Measurements from ENCODE around the gene BCAS1.
"Not testable (repeated sequence)": the region's sequence is repeated elsewhere in the genome, so short reads cannot be mapped to it uniquely, and the experiment has no call there.

BCAS1 gene

DNA sequence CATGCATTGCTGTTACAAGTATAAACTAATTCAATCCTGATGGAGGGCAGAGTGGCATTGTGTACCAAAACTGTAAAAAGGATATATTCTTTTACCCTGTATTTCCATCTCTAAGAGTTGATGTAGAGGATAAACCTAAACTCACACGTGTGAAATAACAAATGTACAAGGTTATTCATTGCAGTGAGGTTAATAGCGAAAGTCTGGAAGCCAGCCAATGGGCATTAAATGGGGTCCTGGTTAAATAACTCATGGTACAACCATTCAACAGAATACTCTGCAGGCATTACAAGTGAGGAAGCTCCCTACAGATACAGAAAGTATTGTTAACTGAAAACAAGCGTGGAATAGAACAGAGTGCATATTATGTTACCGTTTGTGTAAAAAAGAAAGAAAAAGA lies 56.9 kb downstream of the BCAS1 start:
- DNase-seq = no peak

DNA sequence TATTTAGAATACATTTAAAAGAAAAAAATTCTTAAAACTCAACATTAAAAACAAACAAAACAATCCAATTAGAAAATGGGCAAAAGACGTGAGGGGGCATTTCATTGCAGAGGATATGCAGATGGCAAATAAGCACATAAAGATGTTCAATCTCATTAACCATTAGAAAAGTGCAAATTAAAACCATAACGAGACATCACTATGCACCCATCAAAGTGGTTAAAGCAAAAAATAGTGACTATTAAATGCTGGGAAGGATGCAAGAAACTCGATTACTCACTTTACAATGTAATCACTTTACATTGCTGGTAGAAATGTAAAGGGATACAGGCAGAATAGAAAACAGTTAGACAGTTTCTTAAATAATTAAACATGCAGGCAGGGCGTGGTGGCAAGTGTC lies 59.0 kb downstream of the BCAS1 start:
- DNase-seq = no peak

DNA sequence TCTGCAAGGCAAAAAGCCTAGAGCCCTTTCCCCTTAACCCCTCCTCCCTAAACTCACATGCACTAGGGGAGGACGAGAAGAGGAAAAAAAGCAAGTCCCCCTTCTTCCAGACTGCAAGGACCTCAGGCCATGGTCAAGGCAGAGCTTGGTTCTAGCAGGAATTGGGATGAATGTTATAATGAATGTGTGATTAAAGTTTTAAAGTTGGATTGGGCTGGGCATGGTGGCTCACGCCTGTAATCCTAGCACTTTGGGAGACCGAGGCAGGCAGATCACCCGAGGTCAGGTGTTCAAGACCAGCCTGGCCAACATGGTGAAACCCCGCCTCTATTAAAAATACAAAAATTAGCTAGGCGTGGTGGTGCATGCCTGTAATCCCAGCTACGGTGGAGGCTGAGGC lies 64.2 kb downstream of the BCAS1 start:
- DNase-seq = not testable (repeated sequence)

DNA sequence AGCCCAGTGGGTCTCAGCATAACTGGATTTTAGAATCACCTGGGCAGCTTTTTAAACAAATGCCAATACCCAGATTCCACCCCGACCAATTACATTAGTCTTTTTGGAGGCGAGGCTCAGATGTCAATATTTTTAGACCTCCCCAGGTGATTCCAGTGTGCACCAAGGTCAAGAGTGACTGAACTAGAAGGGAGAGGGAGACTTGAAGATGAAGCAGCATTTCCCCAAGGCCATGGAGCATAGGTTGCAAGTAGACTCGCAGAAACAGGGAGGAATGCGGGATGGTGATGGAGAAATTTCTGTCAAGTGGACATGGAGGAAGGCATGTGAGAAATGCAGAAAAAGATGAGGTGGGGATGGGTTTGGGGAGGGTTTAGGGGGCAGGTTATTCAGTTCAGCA lies 64.9 kb downstream of the BCAS1 start:
- DNase-seq = no peak

DNA sequence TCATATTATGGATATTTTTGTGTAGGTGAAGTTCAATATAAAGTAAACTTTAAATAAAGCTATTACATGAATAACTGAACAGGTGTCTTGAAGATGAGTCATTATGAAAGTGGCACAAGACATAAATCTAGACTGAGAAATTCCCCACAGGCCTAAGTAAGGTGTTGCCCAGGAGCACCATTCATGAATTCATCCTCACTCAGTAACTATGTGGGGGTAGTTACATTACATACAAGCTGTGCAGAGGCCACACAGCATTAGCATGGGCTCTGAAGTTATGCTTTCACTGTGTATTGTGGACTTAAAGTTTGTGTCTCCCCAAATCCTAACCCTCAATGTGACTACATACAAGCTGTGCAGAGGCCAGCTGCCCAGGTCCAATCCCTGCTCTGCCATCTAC lies 65.9 kb downstream of the BCAS1 start:
- no peak for DNase-seq

DNA sequence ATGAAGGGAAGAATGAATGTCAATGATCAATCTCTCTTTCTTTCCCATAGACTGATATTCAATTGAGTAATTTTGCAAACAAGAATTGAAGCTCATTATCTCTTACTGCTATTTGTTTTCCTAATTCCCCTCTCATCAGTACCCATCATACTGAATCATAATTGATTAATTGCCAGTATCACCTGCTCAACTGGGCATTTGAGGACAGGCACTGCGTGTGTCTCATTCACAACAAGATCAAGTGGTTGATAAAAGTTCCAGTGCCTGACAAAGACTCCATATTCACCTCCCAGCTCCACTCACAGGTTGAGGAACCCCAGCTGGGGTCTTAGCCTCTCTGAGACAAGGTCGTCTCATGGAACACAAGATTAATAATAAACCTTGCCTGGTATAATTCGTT lies 67.7 kb downstream of the BCAS1 start:
- no peak for DNase-seq

DNA sequence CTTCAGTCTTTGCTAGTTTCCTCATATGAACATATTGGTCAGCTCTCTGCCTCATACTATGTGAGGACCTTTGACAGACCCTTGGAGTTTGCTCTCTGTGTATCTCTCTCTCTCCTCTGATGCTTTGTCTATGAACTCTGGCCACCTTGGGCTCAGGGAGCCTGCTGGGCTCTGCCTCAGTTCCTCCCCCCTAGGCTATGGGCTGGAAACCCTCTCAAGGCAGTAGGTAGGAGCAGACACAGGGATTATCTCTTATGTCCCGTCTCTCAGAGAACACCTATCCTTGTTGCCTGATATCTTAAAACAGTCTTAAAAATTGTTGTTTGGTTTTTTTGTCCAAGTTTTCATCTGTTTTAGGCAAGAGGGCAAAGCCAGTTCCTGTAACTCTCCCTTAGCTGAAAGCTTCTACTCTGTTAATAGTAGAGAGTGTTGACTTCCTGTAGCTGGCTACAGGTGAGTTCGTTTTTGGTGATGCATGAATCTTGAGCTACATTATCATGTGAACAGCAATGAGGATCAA lies 68.3 kb downstream of the BCAS1 start:
- DNase-seq = no peak

DNA sequence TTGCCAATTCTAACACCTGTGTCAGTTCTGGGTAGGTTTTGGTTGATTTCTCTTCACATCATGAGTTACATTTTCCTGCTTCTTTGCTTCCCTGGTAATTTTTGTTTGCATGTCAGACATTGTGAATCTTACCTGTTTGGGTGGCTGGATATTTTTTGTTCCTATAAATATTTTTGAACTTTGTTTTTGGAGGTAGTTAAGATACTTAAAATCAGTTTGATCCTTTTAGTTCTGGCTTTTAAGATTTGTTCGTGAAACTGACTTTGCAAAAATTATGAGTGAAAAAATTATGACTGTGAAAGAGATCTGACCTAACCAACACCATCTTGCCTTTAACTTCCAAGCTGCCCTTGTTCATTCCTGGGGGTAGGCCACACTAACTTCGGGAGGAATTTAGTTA lies 69.5 kb downstream of the BCAS1 start:
- DNase-seq = no peak

DNA sequence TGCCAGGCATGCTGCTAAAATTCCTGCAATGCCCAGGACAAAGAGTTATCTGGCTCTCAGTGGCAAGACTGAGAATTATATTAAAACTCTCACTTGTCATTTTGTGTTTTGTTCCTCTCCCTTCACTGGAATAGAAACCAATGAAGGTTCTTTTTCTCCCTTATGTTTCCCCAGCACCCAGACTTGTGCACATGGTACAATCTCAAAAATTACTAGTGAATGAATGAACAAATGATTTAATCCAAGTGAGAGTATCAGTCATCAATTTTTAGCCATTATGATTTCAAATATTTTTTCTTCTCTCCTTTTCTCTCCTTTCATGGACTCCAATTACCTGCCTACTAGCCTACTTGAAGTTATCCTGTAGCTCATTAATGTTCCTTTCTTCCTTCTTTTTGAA lies 70.1 kb downstream of the BCAS1 start:
- no peak for DNase-seq

DNA sequence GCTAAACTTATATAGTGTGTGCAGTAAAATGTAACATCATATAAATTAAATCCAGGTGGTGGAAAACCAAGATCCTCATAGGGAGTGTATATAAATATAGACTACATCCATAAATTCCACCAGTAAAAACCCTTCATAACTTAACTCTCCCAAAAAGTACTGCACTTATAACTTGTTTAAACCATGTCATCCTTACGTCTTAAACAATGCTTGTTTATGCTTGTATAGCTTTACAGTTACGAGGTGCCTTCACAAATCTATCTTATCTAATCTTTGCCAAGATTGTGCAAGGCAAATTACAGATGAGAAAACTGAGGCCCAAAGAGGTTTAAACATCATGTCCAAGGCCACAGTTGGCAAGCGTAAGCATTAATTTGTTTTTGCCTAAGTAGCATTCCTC lies 71.3 kb downstream of the BCAS1 start:
- DNase-seq = no peak

DNA sequence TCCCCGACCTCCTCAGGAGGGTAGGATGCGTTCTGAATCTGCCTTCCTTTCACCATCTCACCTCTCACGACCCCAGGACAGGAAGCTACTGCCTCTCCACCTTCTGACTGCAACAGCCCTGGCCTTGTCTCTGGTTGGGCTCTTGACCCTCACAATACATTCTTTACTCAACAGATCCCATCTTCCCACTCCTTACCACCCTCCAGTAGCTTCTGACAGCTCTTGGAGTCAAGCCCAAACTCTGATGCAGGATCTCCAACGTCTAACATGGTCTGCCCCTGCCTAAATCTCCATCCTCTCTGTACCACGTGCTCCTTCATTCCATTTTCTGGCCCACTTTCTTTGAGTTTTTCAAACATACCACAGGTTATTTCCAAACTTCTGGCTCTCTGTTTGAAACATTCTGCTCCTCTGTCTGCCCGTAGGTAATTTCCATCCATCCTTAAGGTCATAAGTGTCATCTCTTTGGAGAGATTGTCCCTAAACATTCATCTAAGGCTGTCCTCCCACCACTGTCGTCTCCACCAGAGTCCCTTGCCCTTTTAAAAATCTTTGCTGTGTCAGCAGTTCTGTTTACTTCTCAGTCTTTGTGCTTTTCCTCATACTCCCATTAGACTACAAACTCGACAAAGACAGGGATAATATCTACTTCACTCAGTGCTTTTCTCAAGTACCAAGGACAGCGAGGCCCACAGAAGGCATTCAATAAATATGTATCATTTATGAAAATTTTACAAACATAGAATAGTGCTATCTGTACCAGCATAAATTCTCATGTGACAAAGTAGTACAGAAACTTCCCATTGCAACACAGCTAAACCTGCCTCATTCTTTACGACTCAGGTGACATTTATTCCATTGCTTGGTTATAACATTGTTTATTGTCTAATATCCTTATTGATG lies 73.6 kb downstream of the BCAS1 start:
- no peak for DNase-seq

DNA sequence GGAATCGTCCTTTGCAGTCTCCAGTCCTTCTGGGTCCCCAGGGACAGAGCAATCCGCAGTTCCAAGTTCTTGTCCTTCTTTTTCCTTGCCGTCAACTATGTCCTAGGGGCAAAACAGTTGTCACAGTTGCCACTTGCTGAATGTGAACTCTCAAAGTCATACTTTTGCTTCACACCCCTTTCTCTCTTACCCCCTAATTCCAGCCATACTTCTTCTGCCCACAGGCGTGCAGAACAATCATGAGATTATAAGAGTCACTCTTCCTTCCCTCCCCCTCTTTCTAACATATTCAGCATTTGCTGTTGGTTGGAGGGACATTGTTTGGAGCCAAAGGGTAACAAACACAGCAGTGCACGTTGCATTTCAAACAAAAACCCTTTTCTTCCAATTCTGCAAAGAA lies 74.4 kb downstream of the BCAS1 start:
- DNase-seq = no peak

DNA sequence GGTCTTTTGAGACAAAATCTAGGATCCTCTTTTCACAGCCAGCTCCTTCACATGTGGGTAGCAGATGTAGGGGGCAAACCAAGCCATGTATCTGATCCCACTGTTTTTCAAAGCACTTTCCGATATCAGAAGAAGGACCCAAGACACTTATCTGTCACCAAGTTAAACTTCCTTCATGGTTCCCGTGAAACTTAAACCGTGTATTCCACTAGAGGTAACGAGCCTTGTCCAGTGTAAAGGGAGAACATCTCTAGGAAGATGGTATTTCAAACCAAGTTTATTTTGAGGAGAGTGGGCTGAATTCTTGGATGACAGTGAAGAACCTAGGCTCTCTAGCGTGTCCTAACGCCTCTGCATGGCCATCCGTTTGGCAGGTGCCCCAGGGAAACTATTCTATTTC lies 76.3 kb downstream of the BCAS1 start:
- no peak for DNase-seq

DNA sequence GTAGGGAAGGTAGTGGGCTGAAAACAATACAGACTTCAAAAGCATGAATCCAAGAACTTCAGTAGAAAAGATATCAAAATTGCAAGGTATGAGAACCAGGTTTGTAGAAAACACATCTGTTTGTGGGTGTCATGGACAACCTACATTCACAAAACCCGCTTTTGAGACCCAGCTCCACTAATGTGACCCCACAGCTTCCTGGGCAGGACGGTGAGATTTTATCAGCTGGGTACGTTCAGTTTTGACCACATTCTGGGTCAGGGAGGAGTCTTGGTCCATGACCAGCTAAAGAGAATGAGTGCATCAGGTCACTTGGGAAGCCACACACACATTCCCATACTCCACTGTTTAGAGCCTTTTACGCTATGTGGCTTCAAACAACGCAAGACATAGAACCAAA lies 77.1 kb downstream of the BCAS1 start:
- DNase-seq = no peak

DNA sequence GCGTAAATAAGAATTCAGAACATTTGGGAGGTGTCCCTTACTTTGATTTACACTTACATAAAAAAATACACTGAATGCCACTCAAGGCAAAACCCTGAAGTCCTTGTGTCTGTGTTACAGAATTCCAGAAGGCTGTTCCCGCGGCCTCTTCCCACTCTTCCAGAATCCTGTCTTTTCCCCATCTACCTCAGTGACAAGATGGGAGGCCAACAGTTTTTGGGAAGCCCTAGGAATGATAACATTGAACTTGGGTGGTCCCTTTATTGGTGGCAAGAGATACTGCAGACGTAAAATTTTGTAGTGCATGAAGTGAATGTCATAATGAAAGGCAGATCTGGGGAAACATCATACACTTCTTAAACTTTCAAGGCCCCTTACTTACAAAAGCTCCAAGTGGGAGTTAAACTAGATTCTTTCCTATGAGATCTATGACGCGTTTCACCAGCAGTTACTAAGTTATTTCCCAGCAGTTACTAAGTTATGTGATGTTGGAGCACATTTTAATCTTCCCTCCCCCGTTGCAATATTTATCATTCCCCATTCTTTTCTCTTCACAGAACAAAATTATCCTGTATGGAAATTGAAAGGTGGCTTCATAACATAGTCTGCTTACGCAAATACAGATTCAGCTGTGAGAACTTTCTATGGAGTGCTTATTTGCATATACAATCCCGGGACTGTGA lies 79.5 kb downstream of the BCAS1 start:
- DNase-seq = no peak

DNA sequence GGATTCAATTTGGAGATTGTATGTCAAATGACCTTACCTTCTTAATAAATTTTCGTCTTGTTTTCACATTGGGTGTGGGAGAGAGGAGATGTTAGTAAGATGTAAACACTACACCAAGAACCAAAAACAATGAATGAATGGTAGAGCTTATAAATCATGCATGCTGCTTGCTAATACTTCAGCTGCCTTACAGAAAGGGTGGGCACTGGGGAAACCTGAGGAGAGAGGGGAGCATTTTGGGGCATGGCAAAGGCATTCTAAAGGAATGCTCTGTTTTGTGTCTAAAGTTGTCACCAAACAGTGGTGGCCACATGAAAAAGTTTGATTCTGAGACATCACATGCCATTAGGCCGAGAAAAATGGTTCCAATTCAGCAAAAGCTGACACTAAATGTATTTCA lies 80.4 kb downstream of the BCAS1 start:
- no peak for DNase-seq

DNA sequence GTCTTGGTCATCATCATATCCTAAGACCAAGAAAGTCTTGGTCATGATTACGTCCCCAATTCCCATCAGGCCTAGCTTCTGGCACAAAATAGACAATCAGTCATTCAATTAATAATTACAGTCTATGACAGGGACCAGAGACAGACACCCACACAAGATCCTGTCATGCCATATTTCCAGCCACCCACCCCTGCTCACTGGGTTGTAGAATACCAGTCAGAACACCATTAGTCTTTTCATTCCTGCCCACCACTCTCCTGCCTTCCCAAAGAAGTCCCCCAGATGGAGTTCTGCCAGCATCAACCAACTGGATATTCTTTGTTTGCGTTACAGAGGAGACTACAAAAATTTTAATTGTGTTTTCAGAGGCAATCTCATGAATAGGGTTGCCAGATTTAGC lies 81.0 kb downstream of the BCAS1 start:
- no peak for DNase-seq

DNA sequence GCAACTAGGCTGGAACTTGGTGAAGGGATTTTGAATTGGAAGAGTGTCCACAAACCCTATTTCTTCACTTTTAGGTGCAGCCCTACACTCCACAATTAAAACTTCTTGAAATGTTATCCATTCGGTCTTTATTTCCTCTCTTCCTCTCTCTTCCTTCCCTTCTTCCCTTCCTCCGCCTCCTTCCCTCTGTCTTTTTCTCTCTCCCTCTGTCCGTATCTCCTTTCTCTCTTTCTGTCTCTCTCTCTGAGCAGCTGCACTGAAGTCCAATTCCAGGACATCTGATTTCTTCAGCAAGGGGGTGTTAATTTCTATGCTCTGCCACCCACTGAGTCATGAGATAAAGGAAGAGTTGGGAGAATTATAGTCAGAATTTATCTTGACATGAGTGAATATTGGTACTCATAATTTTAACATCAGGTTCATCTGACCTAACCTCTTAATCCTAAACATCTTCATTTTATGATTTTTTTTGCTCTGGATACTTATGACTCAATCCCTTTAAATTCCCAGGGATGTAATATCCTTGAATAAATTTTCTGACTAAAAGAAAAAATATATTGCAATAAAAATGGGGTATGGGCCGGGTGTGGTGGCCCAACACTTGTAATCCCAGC lies 84.2 kb downstream of the BCAS1 start:
- DNase-seq = no peak

DNA sequence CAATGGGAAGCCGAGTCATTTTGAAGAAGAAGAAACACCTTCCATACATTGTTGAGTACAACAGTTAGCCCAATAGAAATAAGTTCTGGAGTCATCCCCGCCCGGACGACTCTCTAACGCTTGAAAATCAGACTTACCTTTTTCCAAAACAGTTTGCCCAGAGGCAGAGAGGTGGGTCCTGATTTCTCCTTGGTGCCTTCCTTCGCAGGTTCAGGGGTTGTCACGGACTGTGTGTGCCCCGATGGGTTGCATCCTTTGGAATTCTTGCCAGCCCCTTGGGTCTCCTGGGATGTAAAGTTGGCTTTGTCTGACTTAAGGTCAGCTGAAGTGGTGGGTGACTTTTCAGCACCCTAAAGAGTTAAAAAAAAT lies 85.3 kb downstream of the BCAS1 start:
- no peak for DNase-seq

DNA sequence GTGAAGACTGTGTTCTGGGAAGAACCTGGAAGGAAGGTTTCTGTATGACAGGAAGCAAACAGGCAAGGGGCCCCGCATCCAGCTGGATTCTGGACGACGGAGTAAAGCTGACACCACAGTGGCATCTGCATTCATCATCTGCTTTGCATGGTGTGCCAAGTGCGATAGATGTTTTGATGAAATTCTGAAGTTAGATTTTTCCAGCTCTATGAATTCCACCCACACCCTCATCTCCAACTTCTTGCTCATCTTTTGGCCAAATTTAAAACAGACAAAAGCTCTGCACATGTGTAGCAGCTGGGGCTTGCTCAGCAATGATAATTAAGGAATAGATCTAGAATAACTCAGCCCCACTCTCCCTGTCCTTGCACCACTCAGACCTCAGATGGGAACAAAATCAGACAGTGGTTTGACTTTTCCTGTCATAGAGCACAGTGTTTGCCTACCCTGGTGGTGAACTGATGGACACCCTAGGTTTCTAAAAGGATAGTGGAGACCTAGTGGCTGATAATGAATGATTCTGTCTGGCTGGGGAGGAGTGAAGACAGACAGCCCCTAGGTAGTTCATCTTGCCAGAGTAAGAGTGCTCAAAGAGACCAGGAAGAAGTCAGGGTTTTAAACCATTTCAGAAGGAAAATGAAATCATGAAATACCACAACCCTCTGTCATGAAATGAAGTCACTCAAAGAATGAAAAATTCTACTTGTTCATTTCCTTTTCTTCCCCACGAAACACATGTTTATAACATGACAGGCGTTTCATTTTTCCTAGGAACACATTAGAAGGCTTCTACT lies 85.8 kb downstream of the BCAS1 start:
- DNase-seq = no peak

DNA sequence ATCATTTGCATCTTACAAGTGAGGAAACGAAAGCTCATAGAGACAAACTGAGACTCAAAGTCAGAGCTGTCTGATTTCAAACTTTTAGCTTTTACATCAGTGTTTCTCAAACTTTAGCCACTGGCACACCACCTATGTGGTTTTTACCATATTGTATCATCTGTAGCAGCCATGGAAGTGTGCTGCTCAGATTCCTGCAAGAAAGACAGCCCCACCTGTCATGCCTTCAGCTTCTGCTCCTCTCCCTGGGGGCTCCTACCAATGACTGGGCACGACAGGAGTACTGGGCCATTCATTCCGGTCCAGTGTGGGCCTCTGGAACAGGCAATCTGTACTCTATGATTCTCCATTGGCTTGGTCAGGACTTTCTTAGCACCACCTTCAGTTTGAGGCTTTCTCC lies 87.0 kb downstream of the BCAS1 start:
- DNase-seq = no peak

DNA sequence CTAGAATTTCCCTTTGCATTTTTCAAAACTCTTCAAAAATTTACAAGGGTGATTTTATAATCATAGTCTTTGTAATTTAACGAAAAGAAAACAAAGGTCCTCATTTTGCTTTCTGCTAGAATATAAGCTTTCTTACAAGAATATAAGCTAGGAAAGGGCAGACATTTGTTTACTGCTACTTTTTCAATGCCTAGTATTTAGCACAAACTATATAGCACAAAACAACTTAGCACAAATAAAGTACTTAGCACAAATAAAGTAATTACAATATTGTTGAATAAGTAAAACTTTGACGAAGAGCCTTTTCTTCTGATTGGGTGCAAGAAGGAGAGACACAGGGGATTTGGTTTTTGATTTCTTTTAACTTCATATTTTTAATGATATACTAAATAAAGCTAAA lies 87.8 kb downstream of the BCAS1 start:
- no peak for DNase-seq
